PFSK-1 (cell line): ENCODE measurements around the gene FAM229A.

Experiments used
- POLR2AphosphoS5 ChIP-seq: IDR thresholded peaks from 2 replicates; pipeline ENCODE4 v1.6.1; 2012; ENCODE audit warnings: low read depth, mild to moderate bottlenecking, control low read depth, low read length, moderate library complexity
- REST ChIP-seq, 2 experiments: IDR thresholded peaks; 2 replicates each; pipeline versions ENCODE4 v1.6.1 to v1.8.0; 2011 to 2012; ENCODE audit warnings: low read depth in 2 of 2, low read length in 2 of 2, control low read depth in 1 of 2, inconsistent platforms in 1 of 2, mild to moderate bottlenecking in 1 of 2, moderate library complexity in 1 of 2; ENCODE audit not compliant: insufficient read depth in 1 of 2
- SIN3A ChIP-seq: IDR thresholded peaks from 2 replicates; pipeline ENCODE4 v1.6.1; 2012; ENCODE audit warnings: mild to moderate bottlenecking, low read length, moderate library complexity, borderline replicate concordance; ENCODE audit not compliant: insufficient read depth

- TF ChIP-seq SIN3A, result no peak
- TF ChIP-seq REST (IDR thresholded peaks at IDR 0.05; ENCODE audit: insufficient read depth in 1 of 2, low read depth in 2 of 2, low read length in 2 of 2), result no peak
- TF ChIP-seq POLR2AphosphoS5, result no peak
Measured at GRCh38 chr1:32330558-32331151, 31.6 kb downstream of the FAM229A start.
